IMR-90 (cell line): ENCODE measurements around the gene OPA3. TPM values are rescaled to one million over a fixed set of nuclear protein-coding genes. Genes with fewer than 3 reads are reported as not detected.

Source experiments
- ATAC-seq: fragments of 200-7000 bp; cut with Tn5 transposase; 2 replicates; pipeline ENCODE4 v1.9.1; 2020; ENCODE audit warnings: low read depth, mild to moderate bottlenecking, moderate library complexity
- BruUV-seq: library from RNA; stranded (reverse); fragments of 400-500 nt; replicated peaks from 2 replicates; lab custom pipeline; 2021; lab: Mats Ljungman, UMichigan
- CTCF ChIA-PET: fragments of 300-600 bp; formaldehyde crosslinking; extraction: SDS; loops from one replicate; lab custom pipeline; 2021; ENCODE audit warnings: antibody characterized with exemption; lab: Yijun Ruan, JAX
- POLR2A ChIA-PET: fragments of 300-600 bp; sonication (Branson Sonifier 250); formaldehyde crosslinking; loops from one replicate; lab custom pipeline; 2022; ENCODE audit warnings: antibody characterized with exemption; ENCODE audit not compliant: unreplicated experiment; lab: Charles Lee
- DNase-seq: peaks from one replicate; pipeline ENCODE4 v3.0.0; 2013
- H2AFZ ChIP-seq: replicated peaks from 2 replicates; pipeline ENCODE3; 2013; ENCODE audit warnings: low read length, mild to moderate bottlenecking; ENCODE audit not compliant: poor library complexity
- H2AK5ac ChIP-seq: 2 replicates; pipeline ENCODE4 v1.6.1; 2013; ENCODE audit warnings: low read depth, low read length, inconsistent platforms
- H2AK9ac ChIP-seq: replicated peaks from 2 replicates; pipeline ENCODE3; 2013; ENCODE audit warnings: mild to moderate bottlenecking, low read depth, low read length, moderate library complexity; ENCODE audit not compliant: poor library complexity
- H2BK120ac ChIP-seq: 2 replicates; pipeline ENCODE4 v1.6.1; 2013; ENCODE audit warnings: low read depth, low read length, inconsistent platforms
- H2BK15ac ChIP-seq: 3 replicates; pipeline ENCODE4 v1.6.1; 2013; ENCODE audit warnings: low read depth, low read length, inconsistent platforms
- H2BK20ac ChIP-seq: 2 replicates; pipeline ENCODE4 v1.6.1; 2013; ENCODE audit warnings: low read depth, mild to moderate bottlenecking, inconsistent platforms, low read length, moderate library complexity
- H2BK5ac ChIP-seq: 2 replicates; pipeline ENCODE4 v1.6.1; 2013; ENCODE audit warnings: mild to moderate bottlenecking, low read depth, low read length, inconsistent platforms; ENCODE audit not compliant: poor library complexity, severe bottlenecking
- H3K14ac ChIP-seq: replicated peaks from 2 replicates; pipeline ENCODE4 v1.6.1; 2013; ENCODE audit warnings: low read depth, low read length, inconsistent platforms
- H3K18ac ChIP-seq: 2 replicates; pipeline ENCODE4 v1.6.1; 2013; ENCODE audit warnings: low read depth, low read length, control low read depth
- H3K23ac ChIP-seq: 2 replicates; pipeline ENCODE4 v1.6.1; 2013; ENCODE audit warnings: low read depth, low read length, inconsistent platforms
- H3K27ac ChIP-seq: 2 replicates; pipeline ENCODE4 v1.5.1; 2013; ENCODE audit warnings: mild to moderate bottlenecking, control low read depth, low read length; ENCODE audit not compliant: insufficient read depth
- H3K27me3 ChIP-seq: 2 replicates; pipeline ENCODE4 v1.6.1; 2013; ENCODE audit warnings: low read length; ENCODE audit not compliant: control insufficient read depth, insufficient read depth
- H3K36me3 ChIP-seq: 2 replicates; pipeline ENCODE4 v1.6.1; 2013; ENCODE audit warnings: low read length, mixed read lengths; ENCODE audit not compliant: control insufficient read depth, insufficient read depth
- H3K4ac ChIP-seq: 2 replicates; pipeline ENCODE4 v1.6.1; 2013; ENCODE audit warnings: low read depth, low read length, inconsistent platforms
- H3K4me1 ChIP-seq: 2 replicates; pipeline ENCODE4 v1.6.1; 2013; ENCODE audit warnings: low read length, mixed read lengths; ENCODE audit not compliant: control insufficient read depth, insufficient read depth
- H3K4me2 ChIP-seq: 2 replicates; pipeline ENCODE4 v1.6.1; 2013; ENCODE audit warnings: low read depth, mild to moderate bottlenecking, control low read depth, low read length, moderate library complexity
- H3K4me3 ChIP-seq: 2 replicates; pipeline ENCODE4 v1.5.1; 2013; ENCODE audit warnings: low read depth, mild to moderate bottlenecking, control low read depth, low read length, moderate library complexity; ENCODE audit not compliant: insufficient read depth
- H3K56ac ChIP-seq: 2 replicates; pipeline ENCODE4 v1.6.1; 2013; ENCODE audit warnings: low read length, inconsistent platforms; ENCODE audit not compliant: insufficient read depth; ENCODE audit errors: extremely low read depth
- H3K79me1 ChIP-seq, 2 experiments: 2 replicates each; pipeline ENCODE4 v1.6.1; 2013; ENCODE audit warnings: low read length in 2 of 2, inconsistent platforms in 1 of 2, low read depth in 1 of 2
- H3K9ac ChIP-seq: 2 replicates; pipeline ENCODE4 v1.6.1; 2013; ENCODE audit warnings: low read depth, low read length, control low read depth
- H3K9me1 ChIP-seq: 2 replicates; pipeline ENCODE4 v1.6.1; 2013; ENCODE audit warnings: low read length, inconsistent platforms; ENCODE audit not compliant: insufficient read depth
- H3K9me3 ChIP-seq: 2 replicates; pipeline ENCODE4 v1.6.1; 2013; ENCODE audit warnings: low read length; ENCODE audit not compliant: control insufficient read depth, insufficient read depth
- H4K20me1 ChIP-seq: 2 replicates; pipeline ENCODE4 v1.6.1; 2013; ENCODE audit warnings: low read length, inconsistent platforms; ENCODE audit not compliant: insufficient read depth
- H4K5ac ChIP-seq: 2 replicates; pipeline ENCODE4 v1.6.1; 2013; ENCODE audit warnings: mild to moderate bottlenecking, low read depth, low read length, control low read depth
- H4K8ac ChIP-seq, 2 experiments: 2 replicates each; pipeline ENCODE4 v1.6.1; 2013; ENCODE audit warnings: low read depth in 2 of 2, low read length in 2 of 2, control low read depth in 1 of 2, inconsistent platforms in 1 of 2
- H4K91ac ChIP-seq: 2 replicates; pipeline ENCODE4 v1.6.1; 2013; ENCODE audit warnings: low read depth, low read length, inconsistent platforms; ENCODE audit not compliant: insufficient read depth
- BHLHE40 ChIP-seq: fragments of 150-350 bp; IDR thresholded peaks from 2 replicates; pipeline ENCODE4 v1.6.1; 2016; ENCODE audit warnings: mild to moderate bottlenecking, low read depth, low read length
- CEBPB ChIP-seq: IDR thresholded peaks from 2 replicates; pipeline ENCODE4 v1.6.1; 2012; ENCODE audit warnings: low read depth, low read length, improper control_type of control experiment
- CHD1 ChIP-seq: IDR thresholded peaks from 2 replicates; pipeline ENCODE4 v1.6.1; 2012; ENCODE audit warnings: low read depth, low read length, improper control_type of control experiment
- FOS ChIP-seq: fragments of 150-350 bp; IDR thresholded peaks from 2 replicates; pipeline ENCODE4 v1.6.1; 2016; ENCODE audit warnings: low read depth, low read length
- MAFK ChIP-seq: IDR thresholded peaks from 2 replicates; pipeline ENCODE4 v1.6.1; 2012; ENCODE audit warnings: low read depth, low read length, improper control_type of control experiment
- MAZ ChIP-seq: IDR thresholded peaks from 2 replicates; pipeline ENCODE4 v1.6.1; 2012; ENCODE audit warnings: low read depth, mild to moderate bottlenecking, low read length, improper control_type of control experiment, moderate library complexity, borderline replicate concordance
- MXI1 ChIP-seq: IDR thresholded peaks from 2 replicates; pipeline ENCODE4 v1.6.1; 2012; ENCODE audit warnings: low read depth, mild to moderate bottlenecking, low read length, moderate library complexity, borderline replicate concordance
- NFE2L2 ChIP-seq: fragments of 150-350 bp; IDR thresholded peaks from 2 replicates; pipeline ENCODE4 v1.6.1; 2016; ENCODE audit warnings: low read depth, mild to moderate bottlenecking, low read length
- POLR2A ChIP-seq: IDR thresholded peaks from 2 replicates; pipeline ENCODE4 v1.6.1; 2012; ENCODE audit warnings: mild to moderate bottlenecking, low read depth, low read length
- RAD21 ChIP-seq: IDR thresholded peaks from 2 replicates; pipeline ENCODE4 v1.6.1; 2012; ENCODE audit warnings: low read length, improper control_type of control experiment
- RCOR1 ChIP-seq: IDR thresholded peaks from 2 replicates; pipeline ENCODE4 v1.6.1; 2012; ENCODE audit warnings: mild to moderate bottlenecking, low read length, improper control_type of control experiment; ENCODE audit not compliant: insufficient replicate concordance
- RFX5 ChIP-seq: IDR thresholded peaks from 2 replicates; pipeline ENCODE4 v1.8.0; 2012; ENCODE audit warnings: low read depth, mild to moderate bottlenecking, low read length, moderate library complexity
- SMC3 ChIP-seq: fragments of 150-350 bp; IDR thresholded peaks from 2 replicates; pipeline ENCODE4 v1.6.1; 2016; ENCODE audit warnings: low read depth, mild to moderate bottlenecking, antibody characterized with exemption, low read length, moderate library complexity
- WGBS, 2 experiments: methylation state at CpG; one replicate each; pipeline versions ENCODE4 v1.1.5 to v1.1.7; 2013; ENCODE audit warnings: missing lambda C conversion rate in 2 of 2; ENCODE audit not compliant: insufficient read length in 1 of 2; ENCODE audit errors: extremely low coverage in 2 of 2; 5-methylcytosine and 5-hydroxymethylcytosine counted together
- dilution Hi-C: fragments of 300-500 bp; cut with HindIII; formaldehyde crosslinking; loops from one replicate; pipeline ENCODE4 v1.14.3; 2018; ENCODE audit warnings: low sequenced_read_pairs; ENCODE audit not compliant: unreplicated experiment
- in situ Hi-C: fragments of 300-500 bp; cut with MboI; formaldehyde crosslinking; loops from 3 replicates; pipeline ENCODE4 v1.14.3; 2019; ENCODE audit warnings: low sequenced_read_pairs, inconsistent platforms, mixed read lengths
- intact Hi-C: fragments of 100-400 bp; cut with micrococcal nuclease; formaldehyde crosslinking; loops from 2 replicates; pipeline ENCODE4 v1.10.0; 2022
- polyA plus RNA-seq, 3 experiments: library from polyadenylated mRNA; depleted of rRNA; stranded (reverse); fragments of >200 nt; gene quantifications; 2 replicates each; pipeline ENCODE4 v1.2.3, GENCODE V29; 2012; ENCODE audit warnings: low replicate concordance in 1 of 3
- total RNA-seq: library from RNA; depleted of rRNA; stranded (reverse); fragments of >200 nt; gene quantifications from 2 replicates; pipeline ENCODE4 v1.2.3, GENCODE V29; 2012
- TF ChIP-seq, protein P1 (sequence below): fragments of 150-350 bp; IDR thresholded peaks from 2 replicates; pipeline ENCODE4 v1.6.1; 2017; ENCODE audit warnings: mild to moderate bottlenecking, antibody characterized with exemption, low read length, low read depth
- TF ChIP-seq, protein P2 (sequence below): fragments of 150-350 bp; IDR thresholded peaks from 2 replicates; pipeline ENCODE4 v1.6.1; 2016; ENCODE audit warnings: low read depth, mild to moderate bottlenecking, low read length, moderate library complexity, borderline replicate concordance
- TF ChIP-seq, protein P3 (sequence below): conservative IDR thresholded peaks from 2 replicates; pipeline ENCODE4 v1.5.1; 2012; ENCODE audit warnings: mild to moderate bottlenecking, low read depth, low read length, improper control_type of control experiment

OPA3 gene
- total and polyA plus RNA-seq, 2 of the 4 experiments (the other 2 are of a cell fraction): 5.2 to 9.6 TPM

DNA sequence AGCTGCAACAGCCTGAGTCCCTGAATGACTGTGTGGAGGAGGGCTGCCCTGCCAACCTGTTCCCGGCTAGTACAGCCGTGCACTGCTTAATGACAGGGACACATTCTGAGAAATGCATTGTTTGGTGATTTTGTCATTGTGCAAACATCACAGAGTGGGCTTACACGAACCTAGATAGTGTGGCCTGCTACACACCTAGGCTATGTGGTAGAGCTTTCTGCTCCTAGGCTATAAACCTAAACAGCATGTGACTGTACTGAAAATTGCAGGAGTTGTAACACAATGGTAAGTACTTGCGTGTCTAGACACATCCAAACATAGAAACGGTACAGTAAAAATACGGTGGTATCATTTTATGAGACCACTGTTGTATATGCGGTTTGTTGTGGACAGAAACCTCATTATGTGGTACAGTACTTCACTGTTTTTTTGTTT is 42.4 kb downstream of the OPA3 start:
- no peak overlapping the region for H3K9ac ChIP-seq
- intact Hi-C loops (no loop called here), in situ Hi-C loops (no loop called here)

More for the DNA sequence above, 42.4 kb downstream of the OPA3 start:
- Histone ChIP-seq H3K18ac (no peak overlapping the region), H2AK5ac (no peak overlapping the region), H3K56ac (no peak overlapping the region), H3K27ac (no peak overlapping the region), H3K23ac (0 out of 2 replicates have a peak overlapping the region, but pooled peaks have one; percentile 4), H4K5ac (no peak overlapping the region), H3K79me1 (no peaks in the 10 kb centered on the region), H3K27me3 (no peaks in the 10 kb centered on the region), H3K4ac (no peak overlapping the region), H3K4me2 (no peak overlapping the region), H4K8ac (no peak overlapping the region), H2AFZ (no peak overlapping the region), H4K20me1 (no peaks in the 10 kb centered on the region), H4K91ac (no peak overlapping the region), H2AK9ac (no peak overlapping the region), H2BK120ac (no peak overlapping the region), H2BK5ac (no peak overlapping the region), H3K4me1 (no peaks in the 10 kb centered on the region), H3K36me3 (no peaks in the 10 kb centered on the region), H3K9me1 (no peaks in the 10 kb centered on the region), H3K14ac (no peak overlapping the region), H3K4me3 (no peak overlapping the region), H2BK15ac (no peak overlapping the region), H3K9me3 (no peaks in the 10 kb centered on the region; the same call in 1 of the 2 replicates), H2BK20ac (no peak overlapping the region)
- no TSS peak for BruUV-seq
- ChIA-PET POLR2A (no interaction called here), CTCF (interaction anchor here (0.7 kb wide), 1 partner anchor 601 kb away, joined by 4 read pairs; no protein-coding TSS in a partner anchor)
- dilution Hi-C loops: no loop called here
- ATAC-seq (no peak), DNase-seq (no peak)
- 78% methylated on average over 3 of the region's 7 CpGs; no CpG with 5 or more reads in 1 of the 2 experiments for WGBS, 2 experiments
- TF ChIP-seq, protein P1, sequence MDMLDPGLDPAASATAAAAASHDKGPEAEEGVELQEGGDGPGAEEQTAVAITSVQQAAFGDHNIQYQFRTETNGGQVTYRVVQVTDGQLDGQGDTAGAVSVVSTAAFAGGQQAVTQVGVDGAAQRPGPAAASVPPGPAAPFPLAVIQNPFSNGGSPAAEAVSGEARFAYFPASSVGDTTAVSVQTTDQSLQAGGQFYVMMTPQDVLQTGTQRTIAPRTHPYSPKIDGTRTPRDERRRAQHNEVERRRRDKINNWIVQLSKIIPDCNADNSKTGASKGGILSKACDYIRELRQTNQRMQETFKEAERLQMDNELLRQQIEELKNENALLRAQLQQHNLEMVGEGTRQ: no peak
- TF ChIP-seq MXI1 (no peak), FOS (no peak), POLR2A (no peak), CEBPB (no peak), RAD21 (no peak), BHLHE40 (no peak), MAZ (no peak), NFE2L2 (no peak), RCOR1 (no peak), CHD1 (no peak), SMC3 (no peak), RFX5 (no peak), MAFK (no peak)
- TF ChIP-seq, protein P2, sequence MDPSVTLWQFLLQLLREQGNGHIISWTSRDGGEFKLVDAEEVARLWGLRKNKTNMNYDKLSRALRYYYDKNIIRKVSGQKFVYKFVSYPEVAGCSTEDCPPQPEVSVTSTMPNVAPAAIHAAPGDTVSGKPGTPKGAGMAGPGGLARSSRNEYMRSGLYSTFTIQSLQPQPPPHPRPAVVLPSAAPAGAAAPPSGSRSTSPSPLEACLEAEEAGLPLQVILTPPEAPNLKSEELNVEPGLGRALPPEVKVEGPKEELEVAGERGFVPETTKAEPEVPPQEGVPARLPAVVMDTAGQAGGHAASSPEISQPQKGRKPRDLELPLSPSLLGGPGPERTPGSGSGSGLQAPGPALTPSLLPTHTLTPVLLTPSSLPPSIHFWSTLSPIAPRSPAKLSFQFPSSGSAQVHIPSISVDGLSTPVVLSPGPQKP: no peak
- TF ChIP-seq, protein P3, sequence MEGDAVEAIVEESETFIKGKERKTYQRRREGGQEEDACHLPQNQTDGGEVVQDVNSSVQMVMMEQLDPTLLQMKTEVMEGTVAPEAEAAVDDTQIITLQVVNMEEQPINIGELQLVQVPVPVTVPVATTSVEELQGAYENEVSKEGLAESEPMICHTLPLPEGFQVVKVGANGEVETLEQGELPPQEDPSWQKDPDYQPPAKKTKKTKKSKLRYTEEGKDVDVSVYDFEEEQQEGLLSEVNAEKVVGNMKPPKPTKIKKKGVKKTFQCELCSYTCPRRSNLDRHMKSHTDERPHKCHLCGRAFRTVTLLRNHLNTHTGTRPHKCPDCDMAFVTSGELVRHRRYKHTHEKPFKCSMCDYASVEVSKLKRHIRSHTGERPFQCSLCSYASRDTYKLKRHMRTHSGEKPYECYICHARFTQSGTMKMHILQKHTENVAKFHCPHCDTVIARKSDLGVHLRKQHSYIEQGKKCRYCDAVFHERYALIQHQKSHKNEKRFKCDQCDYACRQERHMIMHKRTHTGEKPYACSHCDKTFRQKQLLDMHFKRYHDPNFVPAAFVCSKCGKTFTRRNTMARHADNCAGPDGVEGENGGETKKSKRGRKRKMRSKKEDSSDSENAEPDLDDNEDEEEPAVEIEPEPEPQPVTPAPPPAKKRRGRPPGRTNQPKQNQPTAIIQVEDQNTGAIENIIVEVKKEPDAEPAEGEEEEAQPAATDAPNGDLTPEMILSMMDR: no peak
